ENCODE results near the gene COQ8B.

COQ8B gene

GRCh38 chr19:40685016-40685526 is 31.6 kb downstream of the COQ8B start:
- H3K27ac ChIP-seq: no peak overlapping the region
- TF ChIP-seq ZFX (IDR thresholded peaks at IDR 0.05) (no peak), CTCF (conservative IDR thresholded peaks at IDR 0.05) (no peak)

- TF ChIP-seq CTCF (conservative IDR thresholded peaks at IDR 0.05) (no peak), ZFX (IDR thresholded peaks at IDR 0.05) (no peak)
- no peak overlapping the region for H3K27ac ChIP-seq
Observed at GRCh38 chr19:40684280-40684679, 32.4 kb downstream of the COQ8B start.

- TF ChIP-seq CTCF (conservative IDR thresholded peaks at IDR 0.05): no peak
- TF ChIP-seq ZFX (IDR thresholded peaks at IDR 0.05): no peak
- H3K27ac ChIP-seq: no peak overlapping the region
Observed at GRCh38 chr19:40683437-40683836, 33.2 kb downstream of the COQ8B start.

GRCh38 chr19:40682431-40682964 is 34.2 kb downstream of the COQ8B start:
- TF ChIP-seq ZFX (IDR thresholded peaks at IDR 0.05) (no peak), CTCF (conservative IDR thresholded peaks at IDR 0.05) (no peak)

GRCh38 chr19:40681039-40681438 is 35.6 kb downstream of the COQ8B start:
- no peak overlapping the region for H3K27ac ChIP-seq
- TF ChIP-seq CTCF (conservative IDR thresholded peaks at IDR 0.05) (no peak), ZFX (IDR thresholded peaks at IDR 0.05) (no peak)

More at GRCh38 chr19:40682431-40682964, 34.2 kb downstream of the COQ8B start:
- no peak overlapping the region for H3K27ac ChIP-seq

- no peak overlapping the region for H3K27ac ChIP-seq
Observed at GRCh38 chr19:40677156-40677555, 39.5 kb downstream of the COQ8B start.

GRCh38 chr19:40674291-40674690 is 42.4 kb downstream of the COQ8B start:
- no peak overlapping the region for H3K27ac ChIP-seq
- TF ChIP-seq CTCF (conservative IDR thresholded peaks at IDR 0.05) (no peak), ZFX (IDR thresholded peaks at IDR 0.05) (no peak)

More at GRCh38 chr19:40677156-40677555, 39.5 kb downstream of the COQ8B start:
- no peak for TF ChIP-seq ZFX (IDR thresholded peaks at IDR 0.05)
- no peak for TF ChIP-seq CTCF (conservative IDR thresholded peaks at IDR 0.05)

Data from C4-2B (cell line).